GM10266 (cell line): Measurements from ENCODE around the gene C1QL4.

Source experiments
- DNase-seq: peaks from one replicate; pipeline ENCODE4 v3.0.0; 2012; ENCODE audit errors: extremely low spot score
- CTCF ChIP-seq: IDR thresholded peaks from 2 replicates; pipeline ENCODE4 v1.5.1; 2012; ENCODE audit warnings: mild to moderate bottlenecking, low read depth; ENCODE audit not compliant: control insufficient read depth, insufficient read depth; ENCODE audit errors: missing control alignments

The C1QL4 gene

GRCh38 chr12:49296034-49296835 lies 40.8 kb downstream of the C1QL4 start:
- DNase-seq: peak; percentile 92

GRCh38 chr12:49295082-49295936 lies 41.7 kb downstream of the C1QL4 start, which contains the start of gene PRPH:
PRPH (plus strand) TSS chr12:49295147; CDS start chr12:49295201, 54 bp downstream.
- peak; percentile 12 for DNase-seq
- no peak for TF ChIP-seq CTCF

More at GRCh38 chr12:49296034-49296835, 40.8 kb downstream of the C1QL4 start:
- peak; percentile 81 for TF ChIP-seq CTCF

- no peak for TF ChIP-seq CTCF
Measured at GRCh38 chr12:49294804-49295081, 42.2 kb downstream of the C1QL4 start.

GRCh38 chr12:49294086-49294803 lies 42.7 kb downstream of the C1QL4 start:
- peak; percentile 13 for DNase-seq
- TF ChIP-seq CTCF: no peak

More at GRCh38 chr12:49294804-49295081, 42.2 kb downstream of the C1QL4 start:
- peak; percentile 23 for DNase-seq

- TF ChIP-seq CTCF: no peak
- peak; percentile 13 for DNase-seq
Measured at GRCh38 chr12:49293056-49293956, 43.7 kb downstream of the C1QL4 start.

GRCh38 chr12:49292729-49293055 lies 44.3 kb downstream of the C1QL4 start:
- no peak for DNase-seq
- TF ChIP-seq CTCF: no peak
